ENCODE data around the gene SAPCD2.

DNA sequence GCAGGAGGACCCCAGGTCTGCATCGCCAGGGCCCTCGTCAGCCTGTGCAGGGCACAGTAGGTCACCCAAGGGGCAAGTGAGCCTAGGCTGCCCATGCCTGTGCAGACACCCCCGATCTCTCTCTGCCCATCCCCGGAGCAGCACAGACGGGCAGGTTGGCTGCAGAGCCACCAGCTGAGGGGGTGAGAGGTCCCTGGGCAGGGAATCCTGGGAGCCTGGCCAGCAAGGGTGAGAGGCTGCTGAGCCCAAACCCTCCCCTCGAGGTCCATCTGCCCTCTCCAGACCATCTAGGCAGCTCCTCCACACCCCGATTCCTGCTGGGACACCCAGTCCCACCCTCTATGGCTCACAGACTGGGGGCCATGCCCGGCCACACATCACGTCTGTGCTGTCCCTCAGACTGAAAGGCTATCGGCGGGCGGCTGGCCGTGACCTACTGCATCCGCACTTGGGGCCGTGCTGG, 46.9 kb upstream of the SAPCD2 start:
- TF ChIP-seq GABPA (tag; conservative IDR thresholded peaks at IDR 0.05; ENCODE audit: low read depth) (no peak), SUPT5H (IDR thresholded peaks at IDR 0.05) (no peak), CBFA2T3 (IDR thresholded peaks at IDR 0.05) (no peak), TAF15 (IDR thresholded peaks at IDR 0.05; ENCODE audit: low read depth, low read length) (no peak), EP300 (IDR thresholded peaks at IDR 0.05; ENCODE audit: low read length) (no peak), ZNF146 (CRISPR knock-in tag; IDR thresholded peaks at IDR 0.05; ENCODE audit: unreplicated experiment) (no peak)
- TF ChIP-seq, protein P1, sequence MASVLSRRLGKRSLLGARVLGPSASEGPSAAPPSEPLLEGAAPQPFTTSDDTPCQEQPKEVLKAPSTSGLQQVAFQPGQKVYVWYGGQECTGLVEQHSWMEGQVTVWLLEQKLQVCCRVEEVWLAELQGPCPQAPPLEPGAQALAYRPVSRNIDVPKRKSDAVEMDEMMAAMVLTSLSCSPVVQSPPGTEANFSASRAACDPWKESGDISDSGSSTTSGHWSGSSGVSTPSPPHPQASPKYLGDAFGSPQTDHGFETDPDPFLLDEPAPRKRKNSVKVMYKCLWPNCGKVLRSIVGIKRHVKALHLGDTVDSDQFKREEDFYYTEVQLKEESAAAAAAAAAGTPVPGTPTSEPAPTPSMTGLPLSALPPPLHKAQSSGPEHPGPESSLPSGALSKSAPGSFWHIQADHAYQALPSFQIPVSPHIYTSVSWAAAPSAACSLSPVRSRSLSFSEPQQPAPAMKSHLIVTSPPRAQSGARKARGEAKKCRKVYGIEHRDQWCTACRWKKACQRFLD (CRISPR knock-in tag; IDR thresholded peaks at IDR 0.05) = no peak

Data from K562 (cell line).